C4-2B (cell line): ENCODE data around the gene CDH8.

Source experiments
- H3K27ac ChIP-seq: fragments of 450-650 bp; 2 replicates; pipeline ENCODE4 v1.5.1; 2017
- CTCF ChIP-seq: fragments of 450-650 bp; conservative IDR thresholded peaks from 2 replicates; pipeline ENCODE4 v1.5.1; 2017; ENCODE audit warnings: mild to moderate bottlenecking
- ZFX ChIP-seq: fragments of 450-650 bp; IDR thresholded peaks from 2 replicates; pipeline ENCODE4 v1.6.1; 2017

CDH8 gene

DNA sequence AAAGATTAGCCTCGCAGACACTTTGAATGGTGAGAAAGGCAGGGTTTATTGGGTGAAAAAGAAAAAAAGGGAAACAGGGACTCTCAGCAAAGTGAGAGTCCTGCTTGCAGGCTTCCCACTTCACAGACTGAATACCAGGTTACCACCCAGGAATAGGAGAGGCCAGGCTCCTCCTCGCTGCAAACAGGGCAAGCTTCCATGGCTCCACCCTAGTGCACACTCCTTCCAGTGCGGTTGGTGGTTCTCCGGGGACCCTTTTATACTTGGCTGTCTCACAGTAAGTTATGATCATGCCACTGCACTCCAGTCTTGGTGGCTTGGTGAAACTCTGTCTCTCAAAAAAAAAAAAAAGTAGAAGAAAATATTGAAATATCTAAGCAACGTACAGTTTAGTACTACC lies 30.5 kb upstream of the CDH8 start:
- TF ChIP-seq CTCF (no peak), ZFX (no peak)
- no peak overlapping the region for H3K27ac ChIP-seq

DNA sequence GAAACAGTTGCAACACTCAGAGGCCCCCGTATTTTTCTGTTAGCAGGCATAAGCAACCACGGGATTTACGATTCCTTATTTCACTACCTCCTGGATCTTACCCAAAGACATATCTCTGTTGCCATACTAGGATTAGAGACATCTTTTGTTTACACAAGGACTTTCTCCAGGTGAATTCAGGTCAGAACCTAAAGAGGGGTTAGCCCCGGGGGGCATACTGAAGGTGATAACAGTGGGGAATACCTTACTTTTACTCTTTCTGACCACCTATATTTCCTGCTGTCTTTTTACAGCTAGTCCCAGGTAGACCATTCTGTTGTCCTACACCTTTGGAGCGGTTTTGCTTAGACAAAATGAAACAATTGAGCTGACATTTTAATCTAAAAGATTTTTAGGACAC lies 27.9 kb upstream of the CDH8 start:
- TF ChIP-seq CTCF (no peak), ZFX (no peak)
- H3K27ac ChIP-seq, result no peak overlapping the region

- no peak overlapping the region for H3K27ac ChIP-seq
- no peak for TF ChIP-seq CTCF
- TF ChIP-seq ZFX, result no peak
Observed at GRCh38 chr16:62060089-62060488, 23.9 kb upstream of the CDH8 start.

GRCh38 chr16:62059527-62059926 lies 23.3 kb upstream of the CDH8 start:
- H3K27ac ChIP-seq, result no peak overlapping the region
- TF ChIP-seq CTCF (no peak), ZFX (no peak)

DNA sequence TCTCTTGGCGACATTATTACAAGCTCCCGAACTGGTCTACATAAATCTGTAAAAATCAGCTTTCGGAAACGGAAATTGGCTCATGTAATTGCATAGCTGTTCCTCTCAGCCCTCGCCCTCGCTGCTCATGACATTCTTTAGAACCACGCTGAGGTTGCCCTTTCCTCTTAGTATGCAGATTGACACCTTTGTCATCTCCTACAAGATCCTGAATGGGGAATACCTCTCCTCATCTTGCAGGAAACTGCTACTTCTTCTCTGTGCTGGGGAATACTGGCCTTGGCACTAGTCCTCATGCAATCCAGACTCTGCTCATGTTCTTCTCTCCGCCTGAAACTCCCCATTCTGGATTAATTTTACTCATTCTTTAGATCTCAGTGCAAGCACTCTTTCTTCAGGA lies 22.2 kb upstream of the CDH8 start:
- no peak for TF ChIP-seq CTCF
- TF ChIP-seq ZFX, result no peak
- H3K27ac ChIP-seq, result no peak overlapping the region

DNA sequence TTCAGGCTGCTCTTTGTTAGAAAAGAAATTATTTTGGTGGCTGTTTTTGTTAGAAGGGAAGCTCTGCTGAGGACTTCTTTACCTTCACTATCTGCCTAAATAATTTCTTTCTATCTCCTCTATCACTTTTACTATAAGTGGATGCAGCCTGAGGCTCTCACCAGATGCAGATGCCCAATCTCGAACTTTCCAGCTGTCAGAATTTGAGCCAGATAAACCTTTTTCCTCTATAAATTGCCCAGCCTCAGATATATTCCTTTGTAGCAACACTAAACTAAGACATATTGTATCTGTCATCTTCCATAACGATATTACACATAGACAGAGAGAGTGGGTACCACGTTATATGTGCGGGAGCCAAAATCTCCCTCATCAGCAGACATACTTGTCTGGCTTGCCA lies 15.7 kb upstream of the CDH8 start:
- H3K27ac ChIP-seq, result no peak overlapping the region
- no peak for TF ChIP-seq CTCF
- no peak for TF ChIP-seq ZFX

DNA sequence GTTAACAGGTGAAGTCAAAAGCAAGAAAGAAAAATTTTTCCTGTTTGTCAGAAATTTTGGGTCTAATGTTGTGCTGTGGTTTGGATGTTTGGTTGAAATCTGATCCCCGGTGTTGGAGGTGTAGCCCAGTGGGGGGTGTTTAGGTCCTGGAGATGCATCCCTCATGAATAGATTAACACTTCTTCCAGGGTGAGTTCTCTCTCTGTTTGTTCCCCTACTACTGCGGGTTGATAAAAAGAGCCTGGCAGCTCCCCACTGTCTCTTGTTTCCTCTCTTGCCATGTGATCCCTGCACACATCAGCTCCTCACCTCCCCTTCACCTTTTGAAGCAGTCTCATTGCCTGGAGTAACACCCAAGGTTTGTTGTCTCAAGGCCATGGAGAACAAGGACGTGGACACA lies 14.6 kb upstream of the CDH8 start:
- TF ChIP-seq ZFX, result no peak
- no peak for TF ChIP-seq CTCF
- H3K27ac ChIP-seq, result no peak overlapping the region
